ENCODE data around the gene ELL.

DNA sequence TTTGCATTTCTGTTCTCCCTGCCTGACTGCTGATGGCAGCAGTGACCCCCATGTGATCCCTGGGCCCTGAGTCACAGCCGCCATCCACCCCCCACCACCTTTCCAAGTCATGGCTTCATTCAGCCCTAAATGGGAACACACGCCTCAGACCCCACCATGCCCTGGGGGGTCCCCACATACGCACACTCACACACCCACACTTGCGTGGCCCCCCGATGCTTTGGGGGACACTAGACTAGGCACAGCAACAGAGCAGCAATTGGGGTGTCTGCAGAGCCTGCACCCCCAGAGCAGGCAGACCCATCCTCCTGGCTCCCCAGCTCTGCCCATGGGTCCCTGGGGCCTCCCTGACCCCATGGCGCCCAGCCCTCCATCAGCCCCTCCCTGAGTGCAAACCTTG is 78.5 kb downstream of the ELL start:
- TF ChIP-seq, protein P1, sequence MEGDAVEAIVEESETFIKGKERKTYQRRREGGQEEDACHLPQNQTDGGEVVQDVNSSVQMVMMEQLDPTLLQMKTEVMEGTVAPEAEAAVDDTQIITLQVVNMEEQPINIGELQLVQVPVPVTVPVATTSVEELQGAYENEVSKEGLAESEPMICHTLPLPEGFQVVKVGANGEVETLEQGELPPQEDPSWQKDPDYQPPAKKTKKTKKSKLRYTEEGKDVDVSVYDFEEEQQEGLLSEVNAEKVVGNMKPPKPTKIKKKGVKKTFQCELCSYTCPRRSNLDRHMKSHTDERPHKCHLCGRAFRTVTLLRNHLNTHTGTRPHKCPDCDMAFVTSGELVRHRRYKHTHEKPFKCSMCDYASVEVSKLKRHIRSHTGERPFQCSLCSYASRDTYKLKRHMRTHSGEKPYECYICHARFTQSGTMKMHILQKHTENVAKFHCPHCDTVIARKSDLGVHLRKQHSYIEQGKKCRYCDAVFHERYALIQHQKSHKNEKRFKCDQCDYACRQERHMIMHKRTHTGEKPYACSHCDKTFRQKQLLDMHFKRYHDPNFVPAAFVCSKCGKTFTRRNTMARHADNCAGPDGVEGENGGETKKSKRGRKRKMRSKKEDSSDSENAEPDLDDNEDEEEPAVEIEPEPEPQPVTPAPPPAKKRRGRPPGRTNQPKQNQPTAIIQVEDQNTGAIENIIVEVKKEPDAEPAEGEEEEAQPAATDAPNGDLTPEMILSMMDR (IDR thresholded peaks at IDR 0.05), result no peak
- TF ChIP-seq POLR2A (IDR thresholded peaks at IDR 0.05), result no peak
